HL-60 (cell line): Measurements from ENCODE around the gene R3HDM1.

Experiments used
- CTCF ChIP-seq: IDR thresholded peaks from one replicate; pipeline ENCODE4 v1.5.1; 2011; ENCODE audit warnings: low read length, control low read depth, inconsistent platforms; ENCODE audit not compliant: insufficient read depth
- TF ChIP-seq, protein P1 (sequence below): IDR thresholded peaks from 2 replicates; pipeline ENCODE4 v1.6.1; 2012; ENCODE audit warnings: low read depth; ENCODE audit not compliant: insufficient replicate concordance

DNA sequence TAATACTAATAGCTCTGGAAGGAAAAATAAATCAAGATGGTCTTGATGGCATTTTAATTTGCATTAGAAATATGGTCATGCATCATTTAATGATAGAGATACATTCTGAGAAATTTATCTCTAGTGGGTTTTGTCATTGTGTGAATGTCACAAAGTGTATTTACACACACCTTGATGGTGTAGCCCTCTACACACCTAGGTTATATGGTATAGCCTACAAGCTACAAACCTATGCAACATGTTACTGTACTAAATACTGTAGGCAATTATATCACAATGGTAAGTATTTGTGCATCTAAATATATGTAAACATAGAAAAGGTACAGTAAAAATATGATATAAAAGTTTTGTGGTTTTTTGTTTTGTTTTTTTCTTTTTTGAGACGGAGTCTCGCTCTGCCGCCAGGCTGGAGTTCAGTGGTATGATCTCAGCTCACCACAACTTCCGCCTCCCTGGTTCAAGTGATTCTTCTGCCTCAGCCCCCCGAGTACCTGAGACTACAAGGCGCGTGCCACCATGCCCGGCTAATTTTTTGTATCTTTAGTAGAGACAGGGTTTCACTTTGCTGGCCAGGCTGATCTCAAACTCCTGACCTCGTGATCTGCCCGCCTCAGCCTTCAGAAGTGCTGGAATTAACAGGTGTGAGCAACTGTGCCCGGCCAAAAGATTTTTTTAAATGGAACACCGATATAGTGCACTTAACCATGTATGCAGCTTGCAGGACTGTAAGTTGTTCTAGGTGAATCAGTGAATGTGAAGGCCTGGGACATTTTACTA lies 126.7 kb downstream of the R3HDM1 start:
- TF ChIP-seq CTCF = no peak
- TF ChIP-seq, protein P1, sequence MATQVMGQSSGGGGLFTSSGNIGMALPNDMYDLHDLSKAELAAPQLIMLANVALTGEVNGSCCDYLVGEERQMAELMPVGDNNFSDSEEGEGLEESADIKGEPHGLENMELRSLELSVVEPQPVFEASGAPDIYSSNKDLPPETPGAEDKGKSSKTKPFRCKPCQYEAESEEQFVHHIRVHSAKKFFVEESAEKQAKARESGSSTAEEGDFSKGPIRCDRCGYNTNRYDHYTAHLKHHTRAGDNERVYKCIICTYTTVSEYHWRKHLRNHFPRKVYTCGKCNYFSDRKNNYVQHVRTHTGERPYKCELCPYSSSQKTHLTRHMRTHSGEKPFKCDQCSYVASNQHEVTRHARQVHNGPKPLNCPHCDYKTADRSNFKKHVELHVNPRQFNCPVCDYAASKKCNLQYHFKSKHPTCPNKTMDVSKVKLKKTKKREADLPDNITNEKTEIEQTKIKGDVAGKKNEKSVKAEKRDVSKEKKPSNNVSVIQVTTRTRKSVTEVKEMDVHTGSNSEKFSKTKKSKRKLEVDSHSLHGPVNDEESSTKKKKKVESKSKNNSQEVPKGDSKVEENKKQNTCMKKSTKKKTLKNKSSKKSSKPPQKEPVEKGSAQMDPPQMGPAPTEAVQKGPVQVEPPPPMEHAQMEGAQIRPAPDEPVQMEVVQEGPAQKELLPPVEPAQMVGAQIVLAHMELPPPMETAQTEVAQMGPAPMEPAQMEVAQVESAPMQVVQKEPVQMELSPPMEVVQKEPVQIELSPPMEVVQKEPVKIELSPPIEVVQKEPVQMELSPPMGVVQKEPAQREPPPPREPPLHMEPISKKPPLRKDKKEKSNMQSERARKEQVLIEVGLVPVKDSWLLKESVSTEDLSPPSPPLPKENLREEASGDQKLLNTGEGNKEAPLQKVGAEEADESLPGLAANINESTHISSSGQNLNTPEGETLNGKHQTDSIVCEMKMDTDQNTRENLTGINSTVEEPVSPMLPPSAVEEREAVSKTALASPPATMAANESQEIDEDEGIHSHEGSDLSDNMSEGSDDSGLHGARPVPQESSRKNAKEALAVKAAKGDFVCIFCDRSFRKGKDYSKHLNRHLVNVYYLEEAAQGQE = no peak
